OCI-LY1 (cell line): ENCODE results near the gene CCDC154.

Experiments used
- CTCF ChIP-seq: fragments of 200-600 bp; sonication (generic), shearing (Covaris generic); IDR thresholded peaks from 2 replicates; pipeline ENCODE4 v1.5.1; 2017; ENCODE audit warnings: mild to moderate bottlenecking, antibody characterized with exemption, low read length, moderate library complexity, mixed read lengths
- EZH2 ChIP-seq: fragments of 200-600 bp; sonication (generic), shearing (Covaris generic); IDR thresholded peaks from 2 replicates; pipeline ENCODE4 v1.8.0; 2017; ENCODE audit warnings: borderline replicate concordance, mixed run types, mild to moderate bottlenecking, antibody characterized with exemption, low read length, moderate library complexity, mixed read lengths

GRCh38 chr16:1466968-1467521 lies 22.7 kb upstream of the CCDC154 start:
- TF ChIP-seq CTCF (no peak), EZH2 (no peak)
